ENCODE data around the gene HTR3B. TPM values are rescaled to one million over a fixed set of nuclear protein-coding genes. Genes with fewer than 3 reads are reported as not detected.

Gene HTR3B
- total RNA-seq, 6 donors from 2014 or later = not detected

DNA sequence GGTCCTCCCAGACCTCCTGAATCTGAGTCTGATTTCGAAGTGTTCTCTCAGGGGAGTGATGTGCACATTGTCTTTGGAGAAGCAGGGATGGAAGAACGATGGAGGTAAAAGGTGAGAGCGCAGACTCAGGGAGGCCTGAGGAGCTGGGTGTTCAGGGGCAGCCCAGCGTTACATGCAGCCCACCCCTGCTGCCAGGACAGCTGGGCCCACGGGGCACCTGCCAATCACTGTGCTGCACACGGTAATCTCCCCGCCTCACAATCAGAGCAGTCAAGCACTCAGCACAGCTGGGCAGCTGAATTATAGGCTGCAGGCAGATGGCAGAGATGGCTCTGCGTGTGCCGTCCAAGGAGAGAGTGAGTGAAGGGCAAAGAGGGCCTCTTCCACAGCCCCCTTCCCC is 52.4 kb downstream of the HTR3B start:
- 64 to 71% methylated on average over 9 of the region's 9 CpGs for WGBS, 2 donors
- DNase-seq (peak in 1 of 2 donors; percentile 46), ATAC-seq (ENCODE audit: low FRiP score in 2 of 2) (no peak)
- Histone ChIP-seq H3K9me3 (no peaks in the 10 kb centered on the region), H3K4me1 (no peaks in the 10 kb centered on the region), H3K36me3 (no peaks in the 10 kb centered on the region), H3K27ac (no peak overlapping the region), H3K27me3 (no peaks in the 10 kb centered on the region), H3K4me3 (no peak overlapping the region)
- TF ChIP-seq EP300 (IDR thresholded peaks at IDR 0.05) = no peak
- TF ChIP-seq, protein P1, sequence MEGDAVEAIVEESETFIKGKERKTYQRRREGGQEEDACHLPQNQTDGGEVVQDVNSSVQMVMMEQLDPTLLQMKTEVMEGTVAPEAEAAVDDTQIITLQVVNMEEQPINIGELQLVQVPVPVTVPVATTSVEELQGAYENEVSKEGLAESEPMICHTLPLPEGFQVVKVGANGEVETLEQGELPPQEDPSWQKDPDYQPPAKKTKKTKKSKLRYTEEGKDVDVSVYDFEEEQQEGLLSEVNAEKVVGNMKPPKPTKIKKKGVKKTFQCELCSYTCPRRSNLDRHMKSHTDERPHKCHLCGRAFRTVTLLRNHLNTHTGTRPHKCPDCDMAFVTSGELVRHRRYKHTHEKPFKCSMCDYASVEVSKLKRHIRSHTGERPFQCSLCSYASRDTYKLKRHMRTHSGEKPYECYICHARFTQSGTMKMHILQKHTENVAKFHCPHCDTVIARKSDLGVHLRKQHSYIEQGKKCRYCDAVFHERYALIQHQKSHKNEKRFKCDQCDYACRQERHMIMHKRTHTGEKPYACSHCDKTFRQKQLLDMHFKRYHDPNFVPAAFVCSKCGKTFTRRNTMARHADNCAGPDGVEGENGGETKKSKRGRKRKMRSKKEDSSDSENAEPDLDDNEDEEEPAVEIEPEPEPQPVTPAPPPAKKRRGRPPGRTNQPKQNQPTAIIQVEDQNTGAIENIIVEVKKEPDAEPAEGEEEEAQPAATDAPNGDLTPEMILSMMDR (IDR thresholded peaks at IDR 0.05) = no peak
- no peak for TF ChIP-seq POLR2AphosphoS5 (IDR thresholded peaks at IDR 0.05)
- no peak for TF ChIP-seq POLR2A (IDR thresholded peaks at IDR 0.05)

DNA sequence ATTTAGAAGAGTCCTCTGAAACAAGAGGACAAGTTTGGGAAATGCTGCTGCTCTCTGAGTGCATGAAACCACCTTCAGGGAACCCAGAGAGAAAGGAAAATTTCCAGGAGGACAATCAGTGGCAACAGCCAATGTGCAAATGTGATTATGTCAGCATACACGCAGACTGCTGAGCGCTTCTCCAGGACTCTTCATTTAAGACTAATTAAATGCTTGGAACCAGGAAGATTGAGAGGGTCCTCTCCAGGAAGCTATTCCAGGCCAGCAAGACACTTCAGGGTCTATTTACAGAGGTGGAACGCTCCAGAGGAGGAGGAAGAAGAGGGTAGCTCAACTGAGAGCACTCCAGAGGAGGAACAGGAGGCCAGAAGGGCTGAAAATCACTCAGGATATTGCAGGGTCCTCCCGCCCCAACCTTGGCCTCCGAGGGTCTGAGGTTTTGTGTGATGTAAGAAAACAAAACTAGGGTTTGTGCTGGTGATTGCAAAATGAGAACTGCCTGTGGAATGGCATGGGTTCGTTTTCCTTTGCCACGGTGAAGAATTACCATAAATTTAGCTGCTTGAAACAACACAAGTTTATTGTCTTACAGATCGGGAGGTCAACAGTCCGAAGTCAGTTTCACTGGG is 56.2 kb downstream of the HTR3B start:
- H3K27ac ChIP-seq = no peak overlapping the region
- 51 to 52% methylated on average over 9 of the region's 9 CpGs for WGBS, 2 donors
- no peaks in the 10 kb centered on the region for H3K27me3 ChIP-seq
- DNase-seq = no peak
- ATAC-seq (ENCODE audit: low FRiP score in 2 of 2) = no peak
- TF ChIP-seq EP300 (IDR thresholded peaks at IDR 0.05) (no peak), POLR2AphosphoS5 (IDR thresholded peaks at IDR 0.05) (no peak), POLR2A (IDR thresholded peaks at IDR 0.05) (no peak)
- H3K36me3 ChIP-seq = no peaks in the 10 kb centered on the region
- H3K4me3 ChIP-seq = no peak overlapping the region
- no peaks in the 10 kb centered on the region for H3K9me3 ChIP-seq
- no peaks in the 10 kb centered on the region for H3K4me1 ChIP-seq

GRCh38 chr11:113967361-113967760 is 62.8 kb downstream of the HTR3B start:
- H3K27ac ChIP-seq = no peak overlapping the region
- H3K4me3 ChIP-seq = no peak overlapping the region
- H3K36me3 ChIP-seq = no peaks in the 10 kb centered on the region
- H3K9me3 ChIP-seq = no peaks in the 10 kb centered on the region
- H3K27me3 ChIP-seq = no peaks in the 10 kb centered on the region
- TF ChIP-seq POLR2A (IDR thresholded peaks at IDR 0.05) (no peak), EP300 (IDR thresholded peaks at IDR 0.05) (no peak), POLR2AphosphoS5 (IDR thresholded peaks at IDR 0.05) (no peak)
- TF ChIP-seq, protein P1 (IDR thresholded peaks at IDR 0.05) = no peak
- DNase-seq (no peak), ATAC-seq (ENCODE audit: low FRiP score in 2 of 2) (no peak)
- 52 to 64% methylated on average over 1 of the region's 1 CpG for WGBS, 2 donors
- no peaks in the 10 kb centered on the region for H3K4me1 ChIP-seq

DNA sequence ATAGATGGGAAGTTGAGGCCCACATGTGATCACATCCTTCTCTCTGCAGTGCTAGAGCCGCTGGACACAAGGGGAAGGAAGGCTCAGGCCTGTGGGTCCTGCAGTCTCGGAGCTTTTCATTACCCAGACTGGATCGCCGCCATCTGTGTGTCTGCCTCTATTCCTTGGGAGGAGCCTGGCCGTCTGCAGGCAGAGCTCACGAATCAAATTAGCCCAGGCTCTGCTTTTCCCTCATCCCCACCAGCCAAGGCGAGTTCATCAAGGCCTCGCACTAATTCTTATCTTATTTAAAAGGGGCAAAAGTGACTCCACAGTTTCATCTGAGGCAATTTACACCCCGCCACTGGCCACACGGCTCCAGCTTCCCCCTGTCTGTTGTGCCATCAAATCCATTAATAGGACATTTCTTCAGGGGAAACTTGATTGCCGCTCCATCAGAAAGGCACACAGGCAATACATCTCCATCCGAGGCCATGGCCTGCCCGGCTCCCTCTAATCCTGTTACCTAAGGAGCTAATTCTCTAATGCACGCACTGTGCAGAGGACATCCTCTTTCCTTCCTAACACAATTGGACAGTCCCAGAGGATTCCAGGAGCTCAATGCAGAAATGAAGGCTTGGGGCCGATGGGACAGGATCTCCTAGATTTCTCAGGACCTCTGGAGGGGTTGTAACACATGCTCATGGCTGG is 67.1 kb downstream of the HTR3B start:
- TF ChIP-seq, protein P1 (IDR thresholded peaks at IDR 0.05) = no peak
- TF ChIP-seq EP300 (IDR thresholded peaks at IDR 0.05) (no peak), POLR2A (IDR thresholded peaks at IDR 0.05) (no peak), POLR2AphosphoS5 (IDR thresholded peaks at IDR 0.05) (no peak)
- H3K36me3 ChIP-seq = no peaks in the 10 kb centered on the region
- WGBS, 2 donors = 80 to 84% methylated on average over 15 of the region's 15 CpGs
- no peaks in the 10 kb centered on the region for H3K9me3 ChIP-seq
- no peak overlapping the region for H3K4me3 ChIP-seq
- ATAC-seq (ENCODE audit: low FRiP score in 2 of 2) = no peak
- no peak overlapping the region for H3K27ac ChIP-seq
- no peak for DNase-seq
- peaks cover 0 to 9% (median 5%) of the 10 kb centered on the region in 4 donors for H3K4me1 ChIP-seq
- no peaks in the 10 kb centered on the region for H3K27me3 ChIP-seq

DNA sequence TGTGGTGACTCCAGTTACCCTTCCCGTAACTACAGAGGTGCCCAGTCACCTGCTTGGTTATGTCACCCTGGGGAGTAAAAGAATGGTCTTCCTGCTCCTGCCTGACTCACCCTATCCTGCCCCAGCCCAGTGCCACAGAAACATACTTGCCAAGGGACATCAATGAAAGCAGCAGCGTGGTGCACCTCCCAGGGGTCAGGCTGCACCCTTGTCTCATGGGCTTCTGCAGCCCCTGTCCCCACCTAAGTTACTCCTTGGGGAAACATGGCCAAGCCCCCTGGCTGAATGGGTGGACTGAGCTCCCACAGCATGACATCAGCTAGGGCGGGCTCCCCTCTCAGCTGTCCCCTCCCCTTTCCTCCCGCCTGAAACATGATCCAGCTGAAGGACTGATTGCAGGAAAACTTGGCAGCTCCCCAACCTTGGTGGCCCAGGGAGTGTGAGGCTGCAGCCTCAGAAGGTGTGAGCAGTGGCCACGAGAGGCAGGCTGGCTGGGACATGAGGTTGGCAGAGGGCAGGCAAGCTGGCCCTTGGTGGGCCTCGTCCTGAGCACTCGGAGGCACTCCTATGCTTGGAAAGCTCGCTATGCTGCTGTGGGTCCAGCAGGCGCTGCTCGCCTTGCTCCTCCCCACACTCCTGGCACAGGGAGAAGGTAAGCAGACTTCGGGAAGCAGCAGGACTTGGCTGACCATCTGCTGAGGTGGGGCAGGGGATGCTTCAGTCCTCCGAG is 70.3 kb downstream of the HTR3B start, which contains the start of gene HTR3A:
HTR3A (plus strand) TSS at position 368 of the 730 bp plus-strand sequence; CDS start at position 586, 218 bp downstream.
- 26 to 36% methylated on average over 6 to 12 of the region's 12 CpGs for WGBS, 2 donors
- DNase-seq (peak; percentile 58 to 87), ATAC-seq (ENCODE audit: low FRiP score in 2 of 2) (peak; percentile 68 to 72)
- H3K4me1 ChIP-seq = peaks cover 0 to 9% (median 5%) of the 10 kb centered on the region in 4 donors
- no peaks in the 10 kb centered on the region for H3K27me3 ChIP-seq
- no peak within 1 kb of the TSS for H3K4me3 ChIP-seq
- H3K27ac ChIP-seq = no peak within 1 kb of the TSS
- peak in 1 of 2 donors; percentile 15 for TF ChIP-seq POLR2AphosphoS5 (IDR thresholded peaks at IDR 0.05)
- TF ChIP-seq, protein P1 (IDR thresholded peaks at IDR 0.05) = peak in 2 of 6 experiments; percentile 12 to 35
- TF ChIP-seq EP300 (IDR thresholded peaks at IDR 0.05) = no peak
- no peaks in the 10 kb centered on the region for H3K9me3 ChIP-seq
- no peaks in the 10 kb centered on the region for H3K36me3 ChIP-seq

Measured in upper lobe of left lung (tissue), 6 donors.